Measurements from ENCODE around the gene UQCRQ. TPM values are rescaled to one million over a fixed set of nuclear protein-coding genes. Genes with fewer than 3 reads are reported as not detected.

UQCRQ gene
- total and polyA plus RNA-seq, 2 of the 13 experiments (the other 11 are each of a cell fraction or from before 2014, with no cell fraction given) = 257 to 575 TPM

DNA sequence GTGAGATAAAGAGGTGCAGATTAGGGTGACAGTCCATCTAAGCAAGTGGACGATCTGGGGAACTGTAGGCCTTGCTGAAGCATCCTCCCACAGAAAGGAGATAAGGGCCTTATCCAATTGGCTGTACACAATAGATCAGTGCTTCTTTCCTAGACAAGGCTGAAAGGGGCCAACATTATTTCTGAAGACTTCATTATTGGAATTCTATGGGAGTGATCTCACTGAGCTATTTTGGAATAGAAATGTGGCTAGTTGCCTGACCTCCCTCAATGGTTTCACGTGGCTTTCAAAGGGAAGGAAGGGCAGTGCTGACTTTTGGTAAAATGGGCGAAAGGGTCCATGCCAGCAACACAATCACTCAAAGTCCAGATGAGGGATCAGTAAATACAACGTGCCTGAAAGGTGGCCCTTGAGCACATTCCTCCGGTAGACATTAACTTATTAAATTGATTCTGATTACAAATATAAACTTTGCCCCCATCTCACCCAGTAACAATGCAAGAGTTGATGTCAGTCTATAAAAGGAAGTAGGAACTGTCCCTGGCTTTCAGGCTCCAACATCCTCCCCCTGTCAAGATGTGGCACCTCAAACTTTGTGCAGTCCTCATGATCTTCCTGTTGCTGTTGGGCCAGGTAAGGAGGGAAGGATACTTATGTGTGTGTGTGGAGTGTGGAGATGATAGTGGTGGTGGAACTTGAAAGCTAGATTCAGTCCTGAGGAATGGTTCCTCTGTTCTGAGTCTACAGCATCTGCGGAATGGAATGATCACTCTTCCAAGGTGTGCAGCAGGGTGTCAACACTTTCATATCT, 6.9 kb downstream of the UQCRQ start, which contains the start of gene LEAP2 (continued):
- TF ChIP-seq, protein P1, sequence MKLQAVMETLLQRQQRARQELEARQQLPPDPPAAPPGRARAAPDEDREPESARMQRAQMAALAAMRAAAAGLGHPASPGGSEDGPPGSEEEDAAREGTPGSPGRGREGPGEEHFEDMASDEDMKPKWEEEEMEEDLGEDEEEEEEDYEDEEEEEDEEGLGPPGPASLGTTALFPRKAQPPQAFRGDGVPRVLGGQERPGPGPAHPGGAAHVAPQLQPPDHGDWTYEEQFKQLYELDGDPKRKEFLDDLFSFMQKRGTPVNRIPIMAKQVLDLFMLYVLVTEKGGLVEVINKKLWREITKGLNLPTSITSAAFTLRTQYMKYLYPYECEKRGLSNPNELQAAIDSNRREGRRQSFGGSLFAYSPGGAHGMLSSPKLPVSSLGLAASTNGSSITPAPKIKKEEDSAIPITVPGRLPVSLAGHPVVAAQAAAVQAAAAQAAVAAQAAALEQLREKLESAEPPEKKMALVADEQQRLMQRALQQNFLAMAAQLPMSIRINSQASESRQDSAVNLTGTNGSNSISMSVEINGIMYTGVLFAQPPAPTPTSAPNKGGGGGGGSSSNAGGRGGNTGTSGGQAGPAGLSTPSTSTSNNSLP (IDR thresholded peaks at IDR 0.05; ENCODE audit: low read depth, low read length) = peak; percentile 99
- peak; percentile 48; the same call in 1 of the 2 replicates for TF ChIP-seq TGIF2 (CRISPR knock-in tag; IDR thresholded peaks at IDR 0.05)
- TF ChIP-seq NFKB2 (CRISPR knock-in tag; IDR thresholded peaks at IDR 0.05; ENCODE audit: borderline replicate concordance) = no peak
- TF ChIP-seq, protein P2, sequence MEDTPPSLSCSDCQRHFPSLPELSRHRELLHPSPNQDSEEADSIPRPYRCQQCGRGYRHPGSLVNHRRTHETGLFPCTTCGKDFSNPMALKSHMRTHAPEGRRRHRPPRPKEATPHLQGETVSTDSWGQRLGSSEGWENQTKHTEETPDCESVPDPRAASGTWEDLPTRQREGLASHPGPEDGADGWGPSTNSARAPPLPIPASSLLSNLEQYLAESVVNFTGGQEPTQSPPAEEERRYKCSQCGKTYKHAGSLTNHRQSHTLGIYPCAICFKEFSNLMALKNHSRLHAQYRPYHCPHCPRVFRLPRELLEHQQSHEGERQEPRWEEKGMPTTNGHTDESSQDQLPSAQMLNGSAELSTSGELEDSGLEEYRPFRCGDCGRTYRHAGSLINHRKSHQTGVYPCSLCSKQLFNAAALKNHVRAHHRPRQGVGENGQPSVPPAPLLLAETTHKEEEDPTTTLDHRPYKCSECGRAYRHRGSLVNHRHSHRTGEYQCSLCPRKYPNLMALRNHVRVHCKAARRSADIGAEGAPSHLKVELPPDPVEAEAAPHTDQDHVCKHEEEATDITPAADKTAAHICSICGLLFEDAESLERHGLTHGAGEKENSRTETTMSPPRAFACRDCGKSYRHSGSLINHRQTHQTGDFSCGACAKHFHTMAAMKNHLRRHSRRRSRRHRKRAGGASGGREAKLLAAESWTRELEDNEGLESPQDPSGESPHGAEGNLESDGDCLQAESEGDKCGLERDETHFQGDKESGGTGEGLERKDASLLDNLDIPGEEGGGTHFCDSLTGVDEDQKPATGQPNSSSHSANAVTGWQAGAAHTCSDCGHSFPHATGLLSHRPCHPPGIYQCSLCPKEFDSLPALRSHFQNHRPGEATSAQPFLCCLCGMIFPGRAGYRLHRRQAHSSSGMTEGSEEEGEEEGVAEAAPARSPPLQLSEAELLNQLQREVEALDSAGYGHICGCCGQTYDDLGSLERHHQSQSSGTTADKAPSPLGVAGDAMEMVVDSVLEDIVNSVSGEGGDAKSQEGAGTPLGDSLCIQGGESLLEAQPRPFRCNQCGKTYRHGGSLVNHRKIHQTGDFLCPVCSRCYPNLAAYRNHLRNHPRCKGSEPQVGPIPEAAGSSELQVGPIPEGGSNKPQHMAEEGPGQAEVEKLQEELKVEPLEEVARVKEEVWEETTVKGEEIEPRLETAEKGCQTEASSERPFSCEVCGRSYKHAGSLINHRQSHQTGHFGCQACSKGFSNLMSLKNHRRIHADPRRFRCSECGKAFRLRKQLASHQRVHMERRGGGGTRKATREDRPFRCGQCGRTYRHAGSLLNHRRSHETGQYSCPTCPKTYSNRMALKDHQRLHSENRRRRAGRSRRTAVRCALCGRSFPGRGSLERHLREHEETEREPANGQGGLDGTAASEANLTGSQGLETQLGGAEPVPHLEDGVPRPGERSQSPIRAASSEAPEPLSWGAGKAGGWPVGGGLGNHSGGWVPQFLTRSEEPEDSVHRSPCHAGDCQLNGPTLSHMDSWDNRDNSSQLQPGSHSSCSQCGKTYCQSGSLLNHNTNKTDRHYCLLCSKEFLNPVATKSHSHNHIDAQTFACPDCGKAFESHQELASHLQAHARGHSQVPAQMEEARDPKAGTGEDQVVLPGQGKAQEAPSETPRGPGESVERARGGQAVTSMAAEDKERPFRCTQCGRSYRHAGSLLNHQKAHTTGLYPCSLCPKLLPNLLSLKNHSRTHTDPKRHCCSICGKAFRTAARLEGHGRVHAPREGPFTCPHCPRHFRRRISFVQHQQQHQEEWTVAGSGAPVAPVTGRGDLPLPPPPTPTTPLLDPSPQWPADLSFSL (CRISPR knock-in tag; IDR thresholded peaks at IDR 0.05) = no peak
- TF ChIP-seq, protein P3, sequence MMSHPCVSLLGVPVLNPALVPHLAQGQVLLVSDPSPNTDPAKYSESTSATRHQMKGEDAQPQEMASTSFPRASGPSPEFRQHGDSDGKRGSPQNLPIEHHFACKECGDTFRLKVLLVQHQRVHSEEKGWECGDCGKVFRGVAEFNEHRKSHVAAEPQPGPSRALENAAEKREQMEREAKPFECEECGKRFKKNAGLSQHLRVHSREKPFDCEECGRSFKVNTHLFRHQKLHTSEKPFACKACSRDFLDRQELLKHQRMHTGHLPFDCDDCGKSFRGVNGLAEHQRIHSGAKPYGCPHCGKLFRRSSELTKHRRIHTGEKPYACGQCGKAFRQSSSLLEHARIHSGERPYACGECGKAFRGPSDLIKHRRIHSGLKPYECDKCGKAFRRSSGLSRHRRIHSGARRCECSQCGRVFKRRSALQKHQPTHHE (CRISPR knock-in tag; IDR thresholded peaks at IDR 0.05; ENCODE audit: borderline replicate concordance) = no peak
- TF ChIP-seq, protein P4, sequence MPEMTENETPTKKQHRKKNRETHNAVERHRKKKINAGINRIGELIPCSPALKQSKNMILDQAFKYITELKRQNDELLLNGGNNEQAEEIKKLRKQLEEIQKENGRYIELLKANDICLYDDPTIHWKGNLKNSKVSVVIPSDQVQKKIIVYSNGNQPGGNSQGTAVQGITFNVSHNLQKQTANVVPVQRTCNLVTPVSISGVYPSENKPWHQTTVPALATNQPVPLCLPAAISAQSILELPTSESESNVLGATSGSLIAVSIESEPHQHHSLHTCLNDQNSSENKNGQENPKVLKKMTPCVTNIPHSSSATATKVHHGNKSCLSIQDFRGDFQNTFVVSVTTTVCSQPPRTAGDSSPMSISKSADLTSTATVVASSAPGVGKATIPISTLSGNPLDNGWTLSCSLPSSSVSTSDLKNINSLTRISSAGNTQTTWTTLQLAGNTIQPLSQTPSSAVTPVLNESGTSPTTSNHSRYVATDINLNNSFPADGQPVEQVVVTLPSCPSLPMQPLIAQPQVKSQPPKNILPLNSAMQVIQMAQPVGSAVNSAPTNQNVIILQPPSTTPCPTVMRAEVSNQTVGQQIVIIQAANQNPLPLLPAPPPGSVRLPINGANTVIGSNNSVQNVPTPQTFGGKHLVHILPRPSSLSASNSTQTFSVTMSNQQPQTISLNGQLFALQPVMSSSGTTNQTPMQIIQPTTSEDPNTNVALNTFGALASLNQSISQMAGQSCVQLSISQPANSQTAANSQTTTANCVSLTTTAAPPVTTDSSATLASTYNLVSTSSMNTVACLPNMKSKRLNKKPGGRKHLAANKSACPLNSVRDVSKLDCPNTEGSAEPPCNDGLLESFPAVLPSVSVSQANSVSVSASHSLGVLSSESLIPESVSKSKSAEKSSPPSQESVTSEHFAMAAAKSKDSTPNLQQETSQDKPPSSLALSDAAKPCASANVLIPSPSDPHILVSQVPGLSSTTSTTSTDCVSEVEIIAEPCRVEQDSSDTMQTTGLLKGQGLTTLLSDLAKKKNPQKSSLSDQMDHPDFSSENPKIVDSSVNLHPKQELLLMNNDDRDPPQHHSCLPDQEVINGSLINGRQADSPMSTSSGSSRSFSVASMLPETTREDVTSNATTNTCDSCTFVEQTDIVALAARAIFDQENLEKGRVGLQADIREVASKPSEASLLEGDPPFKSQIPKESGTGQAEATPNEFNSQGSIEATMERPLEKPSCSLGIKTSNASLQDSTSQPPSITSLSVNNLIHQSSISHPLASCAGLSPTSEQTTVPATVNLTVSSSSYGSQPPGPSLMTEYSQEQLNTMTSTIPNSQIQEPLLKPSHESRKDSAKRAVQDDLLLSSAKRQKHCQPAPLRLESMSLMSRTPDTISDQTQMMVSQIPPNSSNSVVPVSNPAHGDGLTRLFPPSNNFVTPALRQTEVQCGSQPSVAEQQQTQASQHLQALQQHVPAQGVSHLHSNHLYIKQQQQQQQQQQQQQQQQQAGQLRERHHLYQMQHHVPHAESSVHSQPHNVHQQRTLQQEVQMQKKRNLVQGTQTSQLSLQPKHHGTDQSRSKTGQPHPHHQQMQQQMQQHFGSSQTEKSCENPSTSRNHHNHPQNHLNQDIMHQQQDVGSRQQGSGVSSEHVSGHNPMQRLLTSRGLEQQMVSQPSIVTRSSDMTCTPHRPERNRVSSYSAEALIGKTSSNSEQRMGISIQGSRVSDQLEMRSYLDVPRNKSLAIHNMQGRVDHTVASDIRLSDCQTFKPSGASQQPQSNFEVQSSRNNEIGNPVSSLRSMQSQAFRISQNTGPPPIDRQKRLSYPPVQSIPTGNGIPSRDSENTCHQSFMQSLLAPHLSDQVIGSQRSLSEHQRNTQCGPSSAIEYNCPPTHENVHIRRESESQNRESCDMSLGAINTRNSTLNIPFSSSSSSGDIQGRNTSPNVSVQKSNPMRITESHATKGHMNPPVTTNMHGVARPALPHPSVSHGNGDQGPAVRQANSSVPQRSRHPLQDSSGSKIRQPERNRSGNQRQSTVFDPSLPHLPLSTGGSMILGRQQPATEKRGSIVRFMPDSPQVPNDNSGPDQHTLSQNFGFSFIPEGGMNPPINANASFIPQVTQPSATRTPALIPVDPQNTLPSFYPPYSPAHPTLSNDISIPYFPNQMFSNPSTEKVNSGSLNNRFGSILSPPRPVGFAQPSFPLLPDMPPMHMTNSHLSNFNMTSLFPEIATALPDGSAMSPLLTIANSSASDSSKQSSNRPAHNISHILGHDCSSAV (CRISPR knock-in tag; IDR thresholded peaks at IDR 0.05; ENCODE audit: borderline replicate concordance) = no peak
- no peak for TF ChIP-seq RAD21 (CRISPR knock-in tag; IDR thresholded peaks at IDR 0.05)
- no peak for TF ChIP-seq ZNF777 (CRISPR knock-in tag; IDR thresholded peaks at IDR 0.05)
